ENCODE measurements around the gene SLC22A31.

Gene SLC22A31

DNA sequence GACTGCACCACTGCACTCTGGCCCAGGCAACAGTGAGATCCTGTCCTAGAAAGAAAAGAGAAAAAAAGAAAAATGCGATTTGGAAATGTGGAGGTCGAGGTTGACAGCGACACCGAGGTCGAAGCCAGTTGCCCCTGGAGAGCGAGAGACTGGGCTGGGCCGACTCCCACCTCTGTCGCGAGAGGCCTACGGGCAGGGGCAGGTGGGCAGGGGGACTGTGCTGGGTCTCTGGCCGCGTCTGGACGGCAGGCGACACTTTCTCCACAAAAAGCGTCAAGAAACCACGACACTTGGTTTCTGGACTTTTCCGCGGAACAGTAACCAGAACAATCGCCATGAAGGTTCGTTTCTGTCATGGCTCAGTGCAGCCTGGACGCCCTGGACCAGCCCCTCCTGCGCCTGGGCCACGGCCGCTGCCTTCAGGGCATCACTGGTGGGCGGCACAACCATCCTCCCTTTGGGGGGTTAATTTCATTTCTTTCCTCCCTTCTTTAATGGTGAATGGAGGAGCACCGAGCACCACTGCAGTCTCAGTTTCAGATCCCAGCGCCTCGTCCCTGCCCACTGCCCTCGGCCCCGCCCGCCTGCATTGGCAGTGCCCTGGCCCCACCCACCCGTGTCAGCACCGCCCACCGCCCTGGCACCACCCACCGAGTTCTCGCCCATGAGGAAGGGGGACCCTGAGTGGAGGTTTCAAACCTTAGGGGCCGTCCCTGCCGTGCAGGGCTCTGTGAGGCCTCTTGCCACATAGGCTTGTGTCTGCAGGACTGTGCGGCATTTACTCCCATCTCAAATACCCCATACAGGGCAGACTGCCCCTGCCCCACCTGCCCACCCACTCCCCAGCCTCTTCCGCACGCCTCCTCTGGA lies 47.3 kb downstream of the SLC22A31 start:
- Histone ChIP-seq H3K36me3 (peaks cover 26% of the 10 kb centered on the region), H3K27ac (no peak overlapping the region), H3K4me3 (ENCODE audit: low read depth in 1 of 2, low read length in 1 of 2) (no peak overlapping the region), H3K27me3 (peaks cover 22% of the 10 kb centered on the region), H3K4me1 (ENCODE audit: control insufficient read depth in 1 of 2, insufficient read depth in 1 of 2, low read depth in 1 of 2, low read length in 1 of 2) (no peaks in the 10 kb centered on the region), H3K9me3 (no peaks in the 10 kb centered on the region)
- TF ChIP-seq CTCF (IDR thresholded peaks at IDR 0.05) = no peak

- Histone ChIP-seq H3K36me3 (peaks cover 34% of the 10 kb centered on the region), H3K27ac (no peak overlapping the region), H3K27me3 (peaks cover 10% of the 10 kb centered on the region), H3K4me3 (ENCODE audit: low read depth in 1 of 2, low read length in 1 of 2) (no peak overlapping the region), H3K9me3 (no peaks in the 10 kb centered on the region), H3K4me1 (ENCODE audit: control insufficient read depth in 1 of 2, insufficient read depth in 1 of 2, low read depth in 1 of 2, low read length in 1 of 2) (no peaks in the 10 kb centered on the region)
- TF ChIP-seq CTCF (IDR thresholded peaks at IDR 0.05) = no peak
Observed at GRCh38 chr16:89150981-89151380, 49.4 kb downstream of the SLC22A31 start.

- TF ChIP-seq CTCF (IDR thresholded peaks at IDR 0.05) = no peak
- no peak overlapping the region for H3K27ac ChIP-seq
- no peaks in the 10 kb centered on the region for H3K9me3 ChIP-seq
- no peaks in the 10 kb centered on the region for H3K4me1 ChIP-seq (ENCODE audit: control insufficient read depth in 1 of 2, insufficient read depth in 1 of 2, low read depth in 1 of 2, low read length in 1 of 2)
- H3K27me3 ChIP-seq = peaks cover 3% of the 10 kb centered on the region
- H3K36me3 ChIP-seq = peaks cover 41% of the 10 kb centered on the region
- no peak overlapping the region for H3K4me3 ChIP-seq (ENCODE audit: low read depth in 1 of 2, low read length in 1 of 2)
Observed at GRCh38 chr16:89150090-89150835, 50.1 kb downstream of the SLC22A31 start.

DNA sequence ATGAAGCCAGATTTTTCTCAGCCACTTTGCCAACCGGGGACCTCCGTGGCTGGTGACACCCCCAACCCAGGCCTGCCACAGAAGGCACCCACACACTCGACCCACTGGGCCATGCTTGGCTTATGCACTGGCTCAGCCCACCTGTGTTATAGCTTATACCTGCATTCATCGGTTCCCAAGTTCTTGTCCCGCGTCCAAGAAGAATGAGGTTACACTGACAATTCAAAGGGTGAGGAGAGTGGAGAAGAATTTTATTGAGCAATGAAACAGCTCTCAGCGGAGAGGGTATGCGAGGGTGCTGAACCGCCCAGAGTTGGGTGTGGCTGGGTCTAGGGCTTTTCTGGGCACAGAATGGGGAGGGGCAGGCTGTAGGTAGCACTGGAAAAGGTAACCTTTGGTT lies 51.0 kb downstream of the SLC22A31 start:
- Histone ChIP-seq H3K27me3 (no peaks in the 10 kb centered on the region), H3K36me3 (peaks cover 50% of the 10 kb centered on the region), H3K4me3 (ENCODE audit: low read depth in 1 of 2, low read length in 1 of 2) (no peak overlapping the region), H3K27ac (no peak overlapping the region), H3K4me1 (ENCODE audit: control insufficient read depth in 1 of 2, insufficient read depth in 1 of 2, low read depth in 1 of 2, low read length in 1 of 2) (no peaks in the 10 kb centered on the region), H3K9me3 (no peaks in the 10 kb centered on the region)
- no peak for TF ChIP-seq CTCF (IDR thresholded peaks at IDR 0.05)

DNA sequence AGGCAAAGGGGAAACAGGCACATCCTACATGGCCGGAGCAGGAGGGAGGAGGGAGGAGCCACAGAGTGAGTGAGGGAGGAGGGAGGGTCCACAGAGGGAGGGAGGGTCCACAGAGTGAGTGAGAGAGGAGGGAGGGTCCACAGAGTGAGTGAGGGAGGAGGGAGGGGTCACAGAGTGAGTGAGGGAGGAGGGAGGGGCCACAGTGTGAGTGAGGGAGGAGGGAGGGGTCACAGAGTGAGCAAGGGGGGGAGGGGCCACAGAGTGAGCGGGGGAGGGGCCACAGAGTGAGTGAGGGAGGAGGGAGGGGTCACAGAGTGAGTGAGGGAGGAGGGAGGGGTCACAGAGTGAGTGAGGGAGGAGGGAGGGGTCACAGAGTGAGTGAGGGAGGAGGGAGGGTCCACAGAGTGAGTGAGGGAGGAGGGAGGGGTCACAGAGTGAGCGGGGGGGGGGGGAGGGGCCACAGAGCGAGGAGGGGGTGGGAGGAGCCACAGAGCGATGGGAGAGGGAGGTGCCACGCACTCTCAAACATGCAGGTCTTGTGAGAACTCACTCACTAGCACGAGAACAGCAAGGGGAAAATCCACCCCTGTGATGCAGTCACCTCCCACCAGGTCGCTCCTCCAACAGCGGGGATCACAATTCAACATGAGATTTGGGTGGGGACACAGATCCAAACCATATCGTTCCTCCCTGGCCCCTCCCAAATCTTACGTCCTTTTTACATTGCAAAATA lies 53.1 kb downstream of the SLC22A31 start:
- Histone ChIP-seq H3K9me3 (no peaks in the 10 kb centered on the region), H3K4me3 (ENCODE audit: low read depth in 1 of 2, low read length in 1 of 2) (no peak overlapping the region), H3K27me3 (no peaks in the 10 kb centered on the region), H3K4me1 (ENCODE audit: control insufficient read depth in 1 of 2, insufficient read depth in 1 of 2, low read depth in 1 of 2, low read length in 1 of 2) (no peaks in the 10 kb centered on the region), H3K36me3 (peaks cover 59% of the 10 kb centered on the region), H3K27ac (no peak overlapping the region)
- no peak for TF ChIP-seq CTCF (IDR thresholded peaks at IDR 0.05)
